ENCODE data around the gene GOLGA2.

GRCh38 chr9:128252317-128253139 is 23.3 kb downstream of the GOLGA2 start:
- no peak for TF ChIP-seq CSRNP3 (CRISPR knock-in tag; IDR thresholded peaks at IDR 0.05)
- TF ChIP-seq TCF4 (CRISPR knock-in tag; IDR thresholded peaks at IDR 0.05; ENCODE audit: borderline replicate concordance) = no peak
- TF ChIP-seq ZNF565 (CRISPR knock-in tag; conservative IDR thresholded peaks at IDR 0.05; ENCODE audit: low read depth) = no peak
- TF ChIP-seq PATZ1 (CRISPR knock-in tag; IDR thresholded peaks at IDR 0.05; ENCODE audit: borderline replicate concordance) = no peak
